ENCODE results near the gene PVR.
A peak's percentile ranks its signal among the peaks of the same experiment; 100 is the strongest.
"Not testable (repeated sequence)": the region's sequence is repeated elsewhere in the genome, so short reads cannot be mapped to it uniquely, and the experiment has no call there.

Gene PVR, protein sequence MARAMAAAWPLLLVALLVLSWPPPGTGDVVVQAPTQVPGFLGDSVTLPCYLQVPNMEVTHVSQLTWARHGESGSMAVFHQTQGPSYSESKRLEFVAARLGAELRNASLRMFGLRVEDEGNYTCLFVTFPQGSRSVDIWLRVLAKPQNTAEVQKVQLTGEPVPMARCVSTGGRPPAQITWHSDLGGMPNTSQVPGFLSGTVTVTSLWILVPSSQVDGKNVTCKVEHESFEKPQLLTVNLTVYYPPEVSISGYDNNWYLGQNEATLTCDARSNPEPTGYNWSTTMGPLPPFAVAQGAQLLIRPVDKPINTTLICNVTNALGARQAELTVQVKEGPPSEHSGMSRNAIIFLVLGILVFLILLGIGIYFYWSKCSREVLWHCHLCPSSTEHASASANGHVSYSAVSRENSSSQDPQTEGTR

DNA sequence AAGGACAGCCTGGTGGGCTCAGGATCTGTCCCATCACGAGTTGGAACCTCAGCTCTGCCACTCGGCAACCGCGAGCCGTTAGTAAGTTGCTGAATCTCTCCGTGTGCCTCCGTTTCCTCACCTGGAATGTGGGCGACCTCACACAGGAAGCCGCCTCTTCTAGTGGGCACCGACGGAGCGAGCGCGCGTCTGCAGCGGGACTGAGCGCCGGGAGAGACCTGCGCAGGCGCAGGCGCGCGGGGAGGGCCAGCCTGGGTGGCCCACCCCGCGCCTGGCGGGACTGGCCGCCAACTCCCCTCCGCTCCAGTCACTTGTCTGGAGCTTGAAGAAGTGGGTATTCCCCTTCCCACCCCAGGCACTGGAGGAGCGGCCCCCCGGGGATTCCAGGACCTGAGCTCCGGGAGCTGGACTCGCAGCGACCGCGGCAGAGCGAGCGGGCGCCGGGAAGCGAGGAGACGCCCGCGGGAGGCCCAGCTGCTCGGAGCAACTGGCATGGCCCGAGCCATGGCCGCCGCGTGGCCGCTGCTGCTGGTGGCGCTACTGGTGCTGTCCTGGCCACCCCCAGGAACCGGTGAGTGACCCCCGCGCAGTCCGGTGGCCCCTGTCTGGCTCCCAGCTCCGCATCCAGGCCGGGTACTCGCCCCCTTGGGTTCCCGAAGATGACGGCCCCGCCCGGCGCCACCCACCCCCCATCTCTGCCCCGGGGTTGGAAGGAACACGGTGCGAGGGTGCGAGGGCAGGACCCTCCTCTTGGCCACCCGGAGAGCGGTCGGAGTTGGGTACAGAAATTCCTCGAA lies at the start of gene PVR:
Gene PVR, plus strand, starts transcription at position 306 of the 797 bp plus-strand sequence. Its CDS starts 187 bp downstream, at position 493.
- peak; percentile 68 for DNase-seq

DNA sequence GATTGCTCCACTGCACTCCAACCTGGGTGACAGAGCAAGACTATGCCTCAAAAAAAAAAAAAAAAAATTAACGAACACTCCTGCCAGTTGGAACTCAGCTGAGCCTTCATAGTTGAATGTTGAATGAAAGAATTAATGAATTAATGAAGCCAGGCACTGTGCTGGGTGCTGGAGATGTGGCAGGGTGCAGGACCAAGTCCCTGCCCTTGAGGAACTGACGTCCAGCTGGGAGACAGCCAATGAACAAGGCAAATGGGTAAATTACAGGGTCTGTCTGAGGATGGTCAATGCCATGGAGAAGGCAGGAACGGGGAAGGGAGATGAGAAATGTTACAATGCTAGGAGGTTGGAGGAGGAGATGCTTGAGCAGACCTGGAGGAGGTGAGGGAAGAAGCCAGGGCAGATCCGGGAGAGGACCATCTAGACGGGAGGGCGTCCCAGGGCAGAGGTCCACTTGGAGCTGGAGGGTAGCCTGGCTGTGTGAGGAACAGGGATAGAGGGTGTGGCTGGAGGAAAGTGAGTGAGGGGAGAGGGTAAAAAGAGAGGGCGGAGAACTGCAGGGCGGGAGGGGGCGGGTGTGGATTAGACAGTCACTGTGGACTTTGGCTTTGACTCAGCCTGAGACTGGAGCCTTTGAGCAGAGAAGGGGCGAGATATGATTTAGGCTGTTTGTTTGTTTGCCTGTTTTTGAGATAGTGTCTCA lies 47.1 kb upstream of the PVR start:
- no peak for DNase-seq

DNA sequence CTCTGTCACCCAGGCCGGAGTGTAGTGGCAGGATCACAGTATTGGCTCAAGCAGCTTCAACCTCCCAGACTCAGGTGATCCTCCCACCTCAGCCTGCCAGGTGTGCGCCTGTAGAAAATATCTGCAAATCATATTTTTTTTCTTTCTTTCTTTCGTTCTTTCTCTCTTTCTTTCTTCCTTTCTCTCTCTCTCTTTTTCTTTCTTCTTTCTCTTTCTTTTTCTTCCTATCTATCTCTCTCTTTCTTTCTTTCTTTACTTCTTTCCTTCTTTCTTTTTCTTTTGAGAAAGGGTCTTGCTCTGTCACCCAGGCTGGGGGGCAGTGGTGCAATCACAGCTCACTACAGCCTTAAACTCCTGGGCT lies 46.6 kb upstream of the PVR start:
- DNase-seq, result no peak

DNA sequence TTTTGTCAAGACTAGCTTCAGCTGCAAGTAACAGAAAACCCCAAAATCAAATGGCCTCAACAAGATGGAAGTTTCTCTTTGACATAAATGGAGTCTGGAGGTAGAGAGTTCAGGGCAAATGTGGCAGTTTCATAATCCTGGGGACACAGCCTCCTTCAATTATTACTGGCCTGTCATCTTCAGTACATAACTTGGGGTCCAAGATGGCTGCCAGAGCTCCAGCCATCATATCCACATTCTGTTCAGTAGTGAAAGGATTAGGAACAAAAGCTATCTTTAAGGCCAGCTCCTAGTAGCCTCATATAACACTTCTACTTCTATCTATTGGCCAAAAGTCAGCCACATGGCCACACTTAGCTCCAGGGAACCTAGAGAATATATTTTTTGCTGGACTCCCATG lies 45.4 kb upstream of the PVR start:
- DNase-seq, result no peak

DNA sequence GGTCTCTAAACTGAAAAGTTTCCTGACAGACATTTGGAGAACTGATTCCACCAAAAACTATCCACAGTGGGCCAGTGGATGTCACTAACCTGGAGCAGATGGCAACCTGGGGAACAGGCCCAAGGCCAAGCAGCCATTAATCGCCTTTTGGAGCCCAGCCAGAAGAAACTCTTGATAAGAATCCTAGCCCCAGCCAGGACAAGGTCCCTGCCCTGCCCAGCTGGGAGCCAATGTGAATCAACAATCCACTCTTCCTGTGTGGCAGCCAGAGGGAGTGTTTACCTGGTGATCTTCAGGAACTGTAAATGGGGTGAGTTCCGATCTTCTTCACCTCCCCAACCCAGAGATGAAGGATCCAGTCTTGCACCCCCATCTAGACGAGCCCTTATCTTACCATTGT lies 44.8 kb upstream of the PVR start:
- no peak for DNase-seq

DNA sequence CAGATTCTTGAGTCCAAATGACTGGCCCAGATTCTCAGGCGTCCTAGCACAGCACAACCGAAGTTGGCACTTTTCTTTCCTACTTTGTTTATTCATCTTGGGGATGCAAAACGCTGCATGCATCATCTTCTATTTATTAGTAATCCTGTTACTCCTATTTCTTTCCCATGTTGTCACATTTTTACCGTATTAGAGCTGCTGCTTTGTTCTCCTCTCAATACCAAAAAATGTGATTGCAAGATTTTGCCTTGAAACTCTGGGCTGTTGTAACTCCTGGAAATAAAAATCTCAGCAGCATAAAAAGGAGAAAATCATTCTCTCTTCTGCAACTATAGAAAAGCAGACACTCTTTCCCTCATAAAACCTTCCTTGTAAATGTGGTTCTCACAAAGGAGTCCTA lies 43.2 kb upstream of the PVR start:
- DNase-seq, result no peak

DNA sequence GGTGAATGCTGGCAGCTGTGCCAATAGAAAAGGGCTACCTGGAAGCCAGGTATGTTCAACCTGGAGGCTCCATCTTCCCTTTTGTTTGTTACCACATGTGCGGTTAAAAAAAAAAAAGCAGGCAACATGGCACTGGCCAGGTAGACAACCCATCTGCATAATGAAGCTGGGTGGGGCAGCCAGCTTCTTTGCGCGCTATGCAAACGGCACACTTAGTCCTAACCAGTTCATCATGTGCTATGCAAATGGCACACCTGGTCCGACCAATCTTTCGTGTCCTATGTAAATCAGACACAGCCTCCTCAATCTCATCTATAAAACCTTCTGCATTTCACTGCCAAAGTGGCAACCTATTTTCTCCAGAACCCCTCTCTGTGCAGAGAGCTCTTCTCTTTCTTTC lies 41.6 kb upstream of the PVR start:
- no peak for DNase-seq

DNA sequence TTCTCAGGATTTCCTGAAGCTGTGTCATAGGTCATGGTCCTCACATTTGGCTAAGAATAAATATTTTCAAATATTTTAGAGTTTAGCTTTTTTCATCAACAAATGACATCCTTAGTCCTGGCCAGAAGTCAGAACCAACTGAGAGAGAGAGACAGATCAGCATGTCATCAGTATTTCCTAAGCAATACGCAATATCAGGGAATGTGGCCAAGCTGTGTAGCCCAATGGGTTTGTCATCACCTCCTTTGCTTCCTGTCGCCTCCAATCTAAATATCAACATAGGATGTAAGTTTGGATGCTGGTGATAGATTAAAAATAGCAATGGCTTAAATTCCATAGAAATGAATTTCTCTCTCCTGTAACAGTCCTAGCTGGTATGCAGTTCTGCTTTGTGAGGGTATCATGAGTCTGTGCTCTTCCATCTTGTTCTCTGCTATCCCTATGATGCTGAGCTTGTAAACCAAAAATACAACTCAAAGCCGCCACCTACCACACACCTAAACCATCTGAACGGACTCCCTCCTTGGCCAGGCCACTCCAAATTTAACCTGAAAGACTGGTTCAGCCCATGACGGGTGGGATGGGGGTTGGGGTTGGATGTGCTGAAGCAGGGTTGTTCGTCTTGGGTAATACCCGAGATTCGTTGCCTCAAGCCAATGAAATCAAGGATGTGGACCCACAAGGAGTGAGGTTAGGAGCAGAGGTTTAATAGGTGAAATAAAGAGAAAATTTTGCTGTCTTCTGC lies 40.3 kb upstream of the PVR start:
- no peak for DNase-seq

DNA sequence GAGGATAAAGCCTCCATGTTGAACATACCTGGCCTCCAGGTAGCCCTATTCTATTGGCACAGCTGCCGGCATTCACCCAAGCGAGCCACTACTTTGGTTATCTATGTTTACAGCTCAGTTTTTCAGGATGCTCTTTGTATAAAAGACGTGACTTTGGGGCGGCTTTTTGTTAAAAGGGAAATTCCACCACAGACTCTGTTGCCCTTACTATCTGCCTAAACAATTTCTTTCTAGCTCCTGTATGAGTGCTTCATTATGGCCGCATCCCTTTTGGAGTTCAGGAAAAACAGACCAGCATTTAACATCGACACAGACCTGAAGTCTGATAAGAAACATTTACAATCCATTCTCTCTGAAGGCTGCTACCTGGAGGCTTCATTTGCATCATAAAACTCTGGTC lies 39.5 kb upstream of the PVR start:
- DNase-seq, result no peak

DNA sequence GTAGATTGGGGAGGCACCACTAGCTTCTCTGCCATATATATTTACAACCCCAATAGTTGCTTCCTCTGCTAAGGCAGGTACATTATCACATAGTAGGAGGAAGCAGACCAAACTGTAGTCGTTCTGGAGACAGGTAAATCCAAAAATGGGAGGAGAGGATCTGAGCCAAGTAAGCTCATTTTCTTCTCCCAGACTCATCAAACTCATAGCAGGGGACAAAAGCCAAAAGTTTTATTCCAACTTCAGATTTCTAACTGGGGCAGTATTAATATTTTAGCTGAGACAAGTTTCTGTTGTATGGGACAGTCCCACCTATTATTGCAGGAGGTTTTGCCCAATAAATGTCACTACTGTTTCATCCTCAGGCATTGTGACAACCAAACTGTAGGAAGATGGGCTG lies 38.2 kb upstream of the PVR start:
- no peak for DNase-seq

DNA sequence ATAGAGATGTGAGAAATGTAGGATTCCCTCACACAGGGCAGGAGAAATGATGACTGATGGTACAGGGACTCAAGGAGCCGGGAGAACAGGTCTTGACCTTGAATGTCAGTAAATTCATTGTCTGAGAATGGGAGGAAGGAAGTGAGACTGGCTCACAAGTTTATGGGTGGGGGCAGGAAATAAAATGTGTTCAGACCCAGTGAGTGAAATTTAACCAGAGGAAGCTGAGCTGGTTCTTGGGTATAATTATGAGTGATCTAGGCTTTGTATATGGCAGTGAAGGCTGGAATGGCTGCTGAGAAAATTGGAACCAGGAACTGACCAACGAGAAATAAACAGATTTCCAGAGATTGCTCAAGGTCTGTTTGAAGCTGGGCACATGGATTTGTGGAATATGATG lies 36.7 kb upstream of the PVR start:
- no peak for DNase-seq

DNA sequence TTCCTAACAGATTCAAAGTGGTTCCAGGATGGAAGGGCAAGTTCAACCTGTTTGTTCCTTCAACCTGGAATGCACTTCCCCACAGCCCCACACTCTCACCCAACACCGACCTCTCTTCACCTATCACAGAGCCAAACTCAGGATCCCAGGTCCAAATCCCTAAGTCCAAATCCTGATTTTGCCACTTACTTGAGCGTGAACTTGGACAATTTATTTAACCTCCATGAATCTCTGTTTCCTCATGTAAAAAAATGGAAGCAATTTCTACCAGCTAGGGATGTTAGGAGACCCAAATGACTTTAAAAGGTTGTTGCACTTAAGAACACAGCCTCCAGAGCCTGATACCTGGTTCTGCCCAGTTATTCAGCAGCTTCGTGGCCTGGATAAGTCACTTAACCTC lies 35.8 kb upstream of the PVR start:
- no peak for DNase-seq

DNA sequence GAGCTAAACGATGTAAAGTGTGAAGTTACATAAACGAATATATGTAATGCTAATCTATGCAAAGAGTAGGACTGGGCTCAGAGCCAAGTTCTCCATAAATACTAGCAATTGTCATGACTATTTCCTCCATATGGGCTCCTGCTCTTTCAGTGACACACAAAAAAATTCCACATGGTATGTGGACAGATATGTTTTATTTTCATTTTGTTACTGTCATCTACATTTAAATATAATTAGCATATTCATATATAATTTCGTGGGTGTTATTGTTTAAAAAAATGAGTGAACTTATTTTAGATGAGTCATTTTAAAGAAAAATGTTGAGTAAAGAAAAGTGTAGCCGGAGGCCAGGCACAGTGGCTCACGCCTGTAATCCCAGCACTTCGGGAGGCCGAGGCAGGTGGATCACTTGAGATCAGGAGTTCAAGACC lies 35.3 kb upstream of the PVR start:
- DNase-seq, result no peak

DNA sequence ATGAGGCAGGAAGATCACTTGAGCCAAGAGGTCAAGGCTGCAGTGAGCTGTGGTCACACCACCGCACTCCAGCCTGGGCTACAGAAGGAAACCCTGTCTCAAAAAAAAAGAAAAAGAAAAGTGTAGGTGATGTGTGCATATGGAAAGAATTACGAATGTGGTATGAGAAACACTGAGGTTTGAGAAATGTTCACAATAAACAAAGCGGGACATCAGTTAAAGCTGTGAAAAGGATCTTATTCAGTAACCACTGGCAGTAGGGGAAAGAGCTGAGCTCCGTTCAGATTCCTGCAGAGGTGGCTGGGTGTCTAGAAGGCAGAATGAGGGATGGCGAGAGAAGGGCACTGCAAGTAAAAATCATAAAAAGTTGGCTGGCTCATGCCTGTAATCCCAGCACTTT lies 34.5 kb upstream of the PVR start:
- DNase-seq, result no peak

DNA sequence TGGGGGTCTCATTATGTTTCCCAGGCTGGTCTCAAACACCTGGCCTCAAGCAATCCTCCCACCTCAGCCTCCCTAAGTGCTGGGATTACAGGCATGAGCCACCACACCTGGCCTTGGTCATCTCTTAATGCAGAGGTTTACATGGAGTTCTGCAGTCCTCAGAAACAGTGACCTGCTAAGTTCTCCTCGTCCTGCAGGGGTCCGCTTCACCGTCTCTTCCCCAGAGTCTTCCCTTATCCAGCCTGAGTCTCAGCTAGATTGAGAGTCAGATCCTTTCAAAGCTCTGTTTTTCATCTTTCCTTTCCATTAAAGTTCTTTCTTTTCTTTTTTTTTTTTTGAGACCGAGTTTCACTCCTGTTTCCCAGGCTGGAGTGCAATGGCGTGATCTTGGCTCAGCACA lies 33.2 kb upstream of the PVR start:
- not testable (repeated sequence) for DNase-seq

DNA sequence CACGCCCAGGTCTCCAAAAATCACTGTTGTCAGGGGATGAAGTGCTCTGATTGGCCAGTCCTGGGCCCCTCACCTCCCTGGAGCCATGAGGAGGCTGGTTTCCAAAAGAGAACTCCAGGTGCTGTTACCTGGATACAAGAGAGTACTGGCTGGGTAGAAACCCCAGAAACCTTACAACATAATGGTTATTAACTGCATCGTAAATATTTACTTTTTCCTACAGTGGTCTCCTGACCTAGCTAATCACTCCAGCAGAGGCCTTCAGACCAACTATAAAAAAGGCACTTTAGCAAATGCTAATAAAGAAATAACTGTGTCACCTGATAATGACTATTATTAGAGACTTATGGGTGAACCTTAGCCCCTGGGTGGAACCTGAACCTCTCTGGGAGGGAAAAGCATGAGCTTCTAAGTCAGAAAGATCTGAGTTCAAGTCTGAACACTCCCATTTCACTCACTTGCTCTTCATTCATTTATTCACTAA lies 31.9 kb upstream of the PVR start:
- no peak for DNase-seq

DNA sequence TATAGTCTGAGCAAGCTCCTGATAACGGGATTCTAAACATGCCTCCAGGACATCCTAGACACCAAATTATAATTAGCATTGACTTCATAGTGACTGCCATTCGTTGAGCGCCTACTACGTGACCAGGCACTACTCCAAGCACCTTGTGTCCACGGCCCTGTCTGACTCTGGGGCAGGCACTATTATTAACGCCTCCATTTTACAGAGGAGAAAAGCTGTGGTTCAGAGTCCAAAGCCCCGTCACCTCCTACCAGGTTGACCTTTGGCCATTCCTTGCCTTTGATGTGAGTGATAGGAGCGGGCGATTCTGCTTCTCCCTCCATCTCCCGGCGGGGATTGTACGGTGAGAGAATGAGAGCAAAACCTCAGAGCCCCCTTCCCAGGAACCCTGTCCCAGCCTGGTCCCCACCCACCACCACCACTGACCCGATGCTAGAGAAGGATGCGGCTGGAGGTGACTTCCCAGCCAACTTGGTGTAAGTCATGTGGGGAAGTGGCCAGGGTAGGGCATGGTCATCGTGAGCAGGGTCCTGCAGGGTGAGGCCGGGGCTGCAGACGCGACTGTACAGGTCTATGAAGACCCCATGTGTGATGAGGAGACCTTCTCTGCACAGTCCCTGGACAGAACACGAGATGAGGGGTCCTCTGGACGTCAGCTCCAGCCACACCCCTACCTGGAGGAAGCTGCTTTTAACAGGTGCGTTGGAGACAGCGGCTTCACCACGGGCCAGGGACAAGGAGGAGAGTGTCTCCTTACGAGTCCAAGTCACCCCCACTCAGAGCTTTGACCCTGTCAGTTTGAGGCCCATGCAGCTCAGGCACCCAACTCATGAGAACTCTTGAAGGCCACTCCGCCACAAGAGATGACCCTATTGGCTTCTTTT lies 30.2 kb upstream of the PVR start, which contains the start of gene IGSF23:
Gene IGSF23, plus strand, starts transcription at position 269 of the 884 bp plus-strand sequence. Its CDS starts 83 bp downstream, at position 352.
- no peak for DNase-seq

DNA sequence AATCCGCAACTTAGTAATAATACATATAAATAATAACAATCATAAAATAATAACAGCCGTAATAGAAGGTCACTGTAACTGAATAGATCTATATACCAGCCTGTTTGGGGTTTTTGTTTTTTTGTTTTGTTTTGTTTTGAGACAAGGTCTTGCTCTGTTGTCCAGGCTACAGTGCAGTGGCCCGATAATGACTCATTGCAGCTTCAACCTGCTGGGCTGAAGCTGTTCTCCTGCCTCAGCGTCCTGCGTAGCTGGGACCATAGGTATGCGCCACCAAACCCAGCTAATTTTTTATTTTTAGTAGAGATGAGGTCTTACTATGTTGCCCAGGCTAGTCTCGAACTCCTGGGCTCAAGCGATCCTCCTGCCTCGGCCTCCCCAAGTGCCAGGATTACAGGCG lies 29.4 kb upstream of the PVR start:
- DNase-seq, result no peak

DNA sequence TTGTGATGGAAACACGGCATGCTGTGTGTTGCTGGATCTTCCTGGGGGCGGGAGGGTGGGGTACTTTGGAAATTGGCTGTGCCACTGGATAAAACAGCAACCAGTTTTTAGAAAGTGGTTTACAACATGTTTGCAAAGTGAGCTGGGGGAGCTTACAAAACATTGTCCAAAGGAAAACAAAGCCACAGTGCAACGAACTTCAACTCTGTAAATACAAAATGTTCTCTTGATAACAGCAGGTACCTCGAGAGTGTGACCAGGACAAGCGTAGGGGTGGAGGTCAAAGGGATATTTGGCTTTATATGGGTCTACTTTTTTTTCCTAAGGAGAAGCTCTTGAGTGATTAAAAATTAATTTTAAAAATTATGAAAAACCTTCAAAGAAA lies 27.9 kb upstream of the PVR start:
- no peak for DNase-seq

DNA sequence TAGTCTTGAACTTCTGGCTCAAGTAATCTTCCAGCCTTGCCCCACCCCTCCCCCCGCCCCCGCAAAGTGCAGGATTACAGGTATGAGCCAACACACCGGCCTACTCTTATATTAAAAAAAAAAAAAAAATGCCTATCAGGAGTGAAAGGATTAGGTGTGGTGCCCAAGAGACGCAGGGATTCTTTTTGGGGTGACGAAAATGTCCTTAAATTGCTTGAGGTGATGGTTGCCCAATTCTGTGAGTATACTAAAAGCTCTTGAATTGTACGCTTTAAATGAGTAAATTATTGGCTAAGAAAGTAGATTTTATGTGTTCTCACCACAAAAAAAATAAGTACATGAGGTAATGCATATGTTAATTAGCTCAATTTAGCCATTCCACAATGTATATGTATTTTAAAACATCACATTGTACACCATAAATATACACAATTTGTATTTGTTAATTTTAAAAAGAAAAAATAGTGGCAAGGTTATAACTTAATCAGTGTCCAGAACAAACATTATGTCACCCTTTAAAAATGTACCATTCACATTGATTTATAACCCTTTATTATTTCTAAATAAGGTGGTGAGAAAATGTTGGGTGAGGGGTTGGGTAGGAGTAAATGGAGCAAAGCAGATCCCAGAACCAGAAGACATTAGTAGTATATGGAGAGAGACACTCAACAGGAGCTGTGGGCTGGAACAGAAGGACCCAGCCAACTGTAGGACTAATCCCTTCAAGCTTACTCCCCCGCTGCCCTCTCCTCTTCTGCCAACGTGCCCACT lies 26.4 kb upstream of the PVR start:
- no peak for DNase-seq

All from T1000 (cell line).